GM10266 (cell line): ENCODE measurements around the gene PGAP3.
"Not testable (repeated sequence)": the region's sequence is repeated elsewhere in the genome, so short reads cannot be mapped to it uniquely, and the experiment has no call there.

Experiments
- DNase-seq: peaks from one replicate; pipeline ENCODE4 v3.0.0; 2012; ENCODE audit errors: extremely low spot score
- TF ChIP-seq, protein P1 (sequence below): IDR thresholded peaks from 2 replicates; pipeline ENCODE4 v1.5.1; 2012; ENCODE audit warnings: mild to moderate bottlenecking, low read depth; ENCODE audit not compliant: control insufficient read depth, insufficient read depth; ENCODE audit errors: missing control alignments

Gene PGAP3

DNA sequence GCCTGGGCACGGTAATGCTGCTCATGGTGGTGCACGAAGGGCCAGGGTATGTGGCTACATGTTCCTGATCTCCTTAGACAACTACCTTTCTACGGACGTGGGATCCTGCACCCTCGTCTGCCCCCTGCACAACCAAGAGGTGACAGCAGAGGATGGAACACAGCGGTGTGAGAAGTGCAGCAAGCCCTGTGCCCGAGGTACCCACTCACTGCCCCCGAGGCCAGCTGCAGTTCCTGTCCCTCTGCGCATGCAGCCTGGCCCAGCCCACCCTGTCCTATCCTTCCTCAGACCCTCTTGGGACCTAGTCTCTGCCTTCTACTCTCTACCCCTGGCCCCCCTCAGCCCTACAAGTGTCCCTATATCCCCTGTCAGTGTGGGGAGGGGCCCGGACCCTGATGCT lies 24.0 kb upstream of the PGAP3 start:
- TF ChIP-seq, protein P1, sequence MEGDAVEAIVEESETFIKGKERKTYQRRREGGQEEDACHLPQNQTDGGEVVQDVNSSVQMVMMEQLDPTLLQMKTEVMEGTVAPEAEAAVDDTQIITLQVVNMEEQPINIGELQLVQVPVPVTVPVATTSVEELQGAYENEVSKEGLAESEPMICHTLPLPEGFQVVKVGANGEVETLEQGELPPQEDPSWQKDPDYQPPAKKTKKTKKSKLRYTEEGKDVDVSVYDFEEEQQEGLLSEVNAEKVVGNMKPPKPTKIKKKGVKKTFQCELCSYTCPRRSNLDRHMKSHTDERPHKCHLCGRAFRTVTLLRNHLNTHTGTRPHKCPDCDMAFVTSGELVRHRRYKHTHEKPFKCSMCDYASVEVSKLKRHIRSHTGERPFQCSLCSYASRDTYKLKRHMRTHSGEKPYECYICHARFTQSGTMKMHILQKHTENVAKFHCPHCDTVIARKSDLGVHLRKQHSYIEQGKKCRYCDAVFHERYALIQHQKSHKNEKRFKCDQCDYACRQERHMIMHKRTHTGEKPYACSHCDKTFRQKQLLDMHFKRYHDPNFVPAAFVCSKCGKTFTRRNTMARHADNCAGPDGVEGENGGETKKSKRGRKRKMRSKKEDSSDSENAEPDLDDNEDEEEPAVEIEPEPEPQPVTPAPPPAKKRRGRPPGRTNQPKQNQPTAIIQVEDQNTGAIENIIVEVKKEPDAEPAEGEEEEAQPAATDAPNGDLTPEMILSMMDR: no peak
- no peak for DNase-seq

- not testable (repeated sequence) for DNase-seq
Measured at GRCh38 chr17:39711071-39711470, 23.2 kb upstream of the PGAP3 start.

DNA sequence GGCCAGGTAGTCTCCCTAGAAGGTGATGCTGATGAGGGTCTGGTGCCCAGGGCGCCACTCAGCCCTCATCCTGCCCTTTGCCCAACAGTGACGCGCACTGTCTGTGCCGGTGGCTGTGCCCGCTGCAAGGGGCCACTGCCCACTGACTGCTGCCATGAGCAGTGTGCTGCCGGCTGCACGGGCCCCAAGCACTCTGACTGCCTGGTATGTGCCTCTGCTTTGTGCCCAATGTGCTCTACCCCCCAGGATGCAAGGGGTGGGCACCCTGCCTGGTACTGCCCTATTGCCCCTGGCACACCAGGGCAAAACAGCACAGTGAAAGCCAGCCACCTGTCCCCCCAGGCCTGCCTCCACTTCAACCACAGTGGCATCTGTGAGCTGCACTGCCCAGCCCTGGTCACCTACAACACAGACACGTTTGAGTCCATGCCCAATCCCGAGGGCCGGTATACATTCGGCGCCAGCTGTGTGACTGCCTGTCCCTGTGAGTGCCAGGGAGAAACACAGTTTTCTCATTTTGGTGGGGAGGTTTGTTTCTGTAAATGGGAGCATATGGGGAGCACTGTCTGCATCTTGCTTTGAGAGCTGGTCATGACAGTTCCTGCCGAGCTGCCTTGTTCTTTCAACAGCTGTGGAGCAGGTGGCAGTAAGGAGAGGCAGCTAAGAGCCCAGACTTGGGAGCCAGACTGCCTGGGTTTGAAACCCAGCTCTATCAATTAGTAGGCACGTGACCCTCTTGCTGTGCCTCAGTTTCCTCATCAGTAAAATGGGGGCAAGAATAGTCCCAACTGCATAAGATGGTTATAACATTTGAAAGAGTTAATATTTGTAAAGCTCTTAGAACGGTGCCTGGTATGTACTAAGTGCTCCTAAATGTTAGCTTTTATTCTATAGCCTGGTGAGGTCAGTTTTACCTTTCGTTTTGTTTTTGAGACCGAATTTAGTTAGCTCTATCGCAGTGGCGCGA lies 22.4 kb upstream of the PGAP3 start:
- no peak for DNase-seq
- TF ChIP-seq, protein P1: no peak

- TF ChIP-seq, protein P1: no peak
- no peak for DNase-seq
Measured at GRCh38 chr17:39709319-39709997, 21.6 kb upstream of the PGAP3 start.

GRCh38 chr17:39706921-39707337 lies 19.1 kb upstream of the PGAP3 start:
- TF ChIP-seq, protein P1: no peak
- DNase-seq: no peak

GRCh38 chr17:39706383-39706782 lies 18.5 kb upstream of the PGAP3 start:
- DNase-seq: no peak
- TF ChIP-seq, protein P1: no peak

- TF ChIP-seq, protein P1: no peak
- no peak for DNase-seq
Measured at GRCh38 chr17:39705786-39706348, 18.0 kb upstream of the PGAP3 start.
